Liver (tissue), 3 donors: ENCODE data around the gene SLC7A14.

Source experiments
- FOXA1 ChIP-seq: IDR thresholded peaks from 2 replicates; pipeline ENCODE4 v1.6.1; 2016; ENCODE audit warnings: antibody characterized with exemption
- FOXA2 ChIP-seq: IDR thresholded peaks from 2 replicates; pipeline ENCODE4 v1.6.1; 2016; ENCODE audit warnings: antibody characterized with exemption
- GABPA ChIP-seq, 2 donors: IDR thresholded peaks in 1 of 2; conservative IDR thresholded peaks in 1 of 2; 2 replicates each; pipeline ENCODE4 v1.6.1; 2016; ENCODE audit warnings: antibody characterized with exemption in 2 of 2, mild to moderate bottlenecking in 1 of 2, moderate library complexity in 1 of 2
- JUND ChIP-seq, 2 donors: IDR thresholded peaks; 2 replicates each; pipeline ENCODE4 v1.6.1; 2016; ENCODE audit warnings: antibody characterized with exemption in 2 of 2
- RAD21 ChIP-seq, 2 donors: IDR thresholded peaks; 2 replicates each; pipeline ENCODE4 v1.6.1; 2016; ENCODE audit warnings: antibody characterized with exemption in 2 of 2, mild to moderate bottlenecking in 2 of 2
- SP1 ChIP-seq: IDR thresholded peaks from 2 replicates; pipeline ENCODE4 v1.6.1; 2018; ENCODE audit warnings: antibody characterized with exemption, mild to moderate bottlenecking
- TAF1 ChIP-seq: conservative IDR thresholded peaks from 2 replicates; pipeline ENCODE4 v1.6.1; 2016; ENCODE audit warnings: antibody characterized with exemption, mild to moderate bottlenecking
- YY1 ChIP-seq: IDR thresholded peaks from 2 replicates; pipeline ENCODE4 v1.6.1; 2016; ENCODE audit warnings: antibody characterized with exemption, mild to moderate bottlenecking
- TF ChIP-seq, protein P1 (sequence below): fragments of 150-350 bp; IDR thresholded peaks from 2 replicates; pipeline ENCODE4 v1.5.1; 2017; ENCODE audit warnings: improper control_type of control experiment, low read depth, low read length; ENCODE audit not compliant: missing input control
- TF ChIP-seq, protein P2 (sequence below): IDR thresholded peaks from 2 replicates; pipeline ENCODE4 v1.6.1; 2016; ENCODE audit warnings: antibody characterized with exemption
- TF ChIP-seq, protein P3 (sequence below): IDR thresholded peaks from 2 replicates; pipeline ENCODE4 v1.6.1; 2016; ENCODE audit warnings: antibody characterized with exemption
- TF ChIP-seq, protein P4 (sequence below): IDR thresholded peaks from 2 replicates; pipeline ENCODE4 v1.6.1; 2016; ENCODE audit warnings: antibody characterized with exemption
- TF ChIP-seq, protein P5 (sequence below): IDR thresholded peaks from 2 replicates; pipeline ENCODE4 v1.6.1; 2016; ENCODE audit warnings: antibody characterized with exemption, mild to moderate bottlenecking
- donor health status: healthy.
- donor health status: healthy.

DNA sequence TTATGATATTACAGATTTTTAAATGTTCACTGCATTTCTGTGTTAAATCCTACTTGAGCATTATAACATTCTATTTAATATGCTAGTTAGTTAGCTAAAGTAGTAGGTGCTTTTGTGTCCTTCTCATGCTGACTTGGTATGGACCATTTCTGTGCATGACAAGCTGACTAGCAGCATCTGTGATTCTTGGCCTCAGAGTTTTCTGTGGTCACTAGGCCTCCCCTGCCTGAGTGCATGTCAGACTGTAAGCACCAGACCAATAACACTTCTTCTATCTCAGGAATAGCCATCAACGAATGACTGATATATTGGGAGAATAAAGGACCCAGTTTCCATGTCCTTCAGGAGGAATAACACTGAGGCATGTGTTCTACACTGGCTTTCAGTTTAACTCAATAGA lies 22.6 kb upstream of the SLC7A14 start:
- TF ChIP-seq, protein P1, sequence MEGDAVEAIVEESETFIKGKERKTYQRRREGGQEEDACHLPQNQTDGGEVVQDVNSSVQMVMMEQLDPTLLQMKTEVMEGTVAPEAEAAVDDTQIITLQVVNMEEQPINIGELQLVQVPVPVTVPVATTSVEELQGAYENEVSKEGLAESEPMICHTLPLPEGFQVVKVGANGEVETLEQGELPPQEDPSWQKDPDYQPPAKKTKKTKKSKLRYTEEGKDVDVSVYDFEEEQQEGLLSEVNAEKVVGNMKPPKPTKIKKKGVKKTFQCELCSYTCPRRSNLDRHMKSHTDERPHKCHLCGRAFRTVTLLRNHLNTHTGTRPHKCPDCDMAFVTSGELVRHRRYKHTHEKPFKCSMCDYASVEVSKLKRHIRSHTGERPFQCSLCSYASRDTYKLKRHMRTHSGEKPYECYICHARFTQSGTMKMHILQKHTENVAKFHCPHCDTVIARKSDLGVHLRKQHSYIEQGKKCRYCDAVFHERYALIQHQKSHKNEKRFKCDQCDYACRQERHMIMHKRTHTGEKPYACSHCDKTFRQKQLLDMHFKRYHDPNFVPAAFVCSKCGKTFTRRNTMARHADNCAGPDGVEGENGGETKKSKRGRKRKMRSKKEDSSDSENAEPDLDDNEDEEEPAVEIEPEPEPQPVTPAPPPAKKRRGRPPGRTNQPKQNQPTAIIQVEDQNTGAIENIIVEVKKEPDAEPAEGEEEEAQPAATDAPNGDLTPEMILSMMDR, result no peak
- TF ChIP-seq FOXA1 (no peak), RAD21 (IDR thresholded peaks at IDR 0.05) (no peak), YY1 (no peak), FOXA2 (no peak), SP1 (no peak), GABPA (IDR thresholded peaks at IDR 0.05 in 1 of 2, conservative IDR thresholded peaks at IDR 0.05 in 1 of 2) (no peak), TAF1 (no peak), JUND (IDR thresholded peaks at IDR 0.05) (no peak)
- TF ChIP-seq, protein P2, sequence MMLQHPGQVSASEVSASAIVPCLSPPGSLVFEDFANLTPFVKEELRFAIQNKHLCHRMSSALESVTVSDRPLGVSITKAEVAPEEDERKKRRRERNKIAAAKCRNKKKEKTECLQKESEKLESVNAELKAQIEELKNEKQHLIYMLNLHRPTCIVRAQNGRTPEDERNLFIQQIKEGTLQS, result no peak
- TF ChIP-seq, protein P3, sequence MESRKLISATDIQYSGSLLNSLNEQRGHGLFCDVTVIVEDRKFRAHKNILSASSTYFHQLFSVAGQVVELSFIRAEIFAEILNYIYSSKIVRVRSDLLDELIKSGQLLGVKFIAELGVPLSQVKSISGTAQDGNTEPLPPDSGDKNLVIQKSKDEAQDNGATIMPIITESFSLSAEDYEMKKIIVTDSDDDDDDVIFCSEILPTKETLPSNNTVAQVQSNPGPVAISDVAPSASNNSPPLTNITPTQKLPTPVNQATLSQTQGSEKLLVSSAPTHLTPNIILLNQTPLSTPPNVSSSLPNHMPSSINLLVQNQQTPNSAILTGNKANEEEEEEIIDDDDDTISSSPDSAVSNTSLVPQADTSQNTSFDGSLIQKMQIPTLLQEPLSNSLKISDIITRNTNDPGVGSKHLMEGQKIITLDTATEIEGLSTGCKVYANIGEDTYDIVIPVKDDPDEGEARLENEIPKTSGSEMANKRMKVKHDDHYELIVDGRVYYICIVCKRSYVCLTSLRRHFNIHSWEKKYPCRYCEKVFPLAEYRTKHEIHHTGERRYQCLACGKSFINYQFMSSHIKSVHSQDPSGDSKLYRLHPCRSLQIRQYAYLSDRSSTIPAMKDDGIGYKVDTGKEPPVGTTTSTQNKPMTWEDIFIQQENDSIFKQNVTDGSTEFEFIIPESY, result no peak
- TF ChIP-seq, protein P4, sequence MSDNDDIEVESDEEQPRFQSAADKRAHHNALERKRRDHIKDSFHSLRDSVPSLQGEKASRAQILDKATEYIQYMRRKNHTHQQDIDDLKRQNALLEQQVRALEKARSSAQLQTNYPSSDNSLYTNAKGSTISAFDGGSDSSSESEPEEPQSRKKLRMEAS, result no peak
- TF ChIP-seq, protein P5, sequence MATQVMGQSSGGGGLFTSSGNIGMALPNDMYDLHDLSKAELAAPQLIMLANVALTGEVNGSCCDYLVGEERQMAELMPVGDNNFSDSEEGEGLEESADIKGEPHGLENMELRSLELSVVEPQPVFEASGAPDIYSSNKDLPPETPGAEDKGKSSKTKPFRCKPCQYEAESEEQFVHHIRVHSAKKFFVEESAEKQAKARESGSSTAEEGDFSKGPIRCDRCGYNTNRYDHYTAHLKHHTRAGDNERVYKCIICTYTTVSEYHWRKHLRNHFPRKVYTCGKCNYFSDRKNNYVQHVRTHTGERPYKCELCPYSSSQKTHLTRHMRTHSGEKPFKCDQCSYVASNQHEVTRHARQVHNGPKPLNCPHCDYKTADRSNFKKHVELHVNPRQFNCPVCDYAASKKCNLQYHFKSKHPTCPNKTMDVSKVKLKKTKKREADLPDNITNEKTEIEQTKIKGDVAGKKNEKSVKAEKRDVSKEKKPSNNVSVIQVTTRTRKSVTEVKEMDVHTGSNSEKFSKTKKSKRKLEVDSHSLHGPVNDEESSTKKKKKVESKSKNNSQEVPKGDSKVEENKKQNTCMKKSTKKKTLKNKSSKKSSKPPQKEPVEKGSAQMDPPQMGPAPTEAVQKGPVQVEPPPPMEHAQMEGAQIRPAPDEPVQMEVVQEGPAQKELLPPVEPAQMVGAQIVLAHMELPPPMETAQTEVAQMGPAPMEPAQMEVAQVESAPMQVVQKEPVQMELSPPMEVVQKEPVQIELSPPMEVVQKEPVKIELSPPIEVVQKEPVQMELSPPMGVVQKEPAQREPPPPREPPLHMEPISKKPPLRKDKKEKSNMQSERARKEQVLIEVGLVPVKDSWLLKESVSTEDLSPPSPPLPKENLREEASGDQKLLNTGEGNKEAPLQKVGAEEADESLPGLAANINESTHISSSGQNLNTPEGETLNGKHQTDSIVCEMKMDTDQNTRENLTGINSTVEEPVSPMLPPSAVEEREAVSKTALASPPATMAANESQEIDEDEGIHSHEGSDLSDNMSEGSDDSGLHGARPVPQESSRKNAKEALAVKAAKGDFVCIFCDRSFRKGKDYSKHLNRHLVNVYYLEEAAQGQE, result no peak
